HepG2 (cell line): ENCODE results near the gene TIMM17A. TPM values are rescaled to one million over a fixed set of nuclear protein-coding genes. Genes with fewer than 3 reads are reported as not detected.

ENCODE experiments used
- ARNTL ChIP-seq: sonication (generic); formaldehyde crosslinking; IDR thresholded peaks from 2 replicates; pipeline ENCODE4 v1.4.0; 2020; ENCODE audit warnings: mild to moderate bottlenecking, missing genetic modification reagents
- ASH2L ChIP-seq: fragments of 300-600, 200-600 bp; sonication (generic); IDR thresholded peaks from 2 replicates; pipeline ENCODE4 v1.7.0; 2017; ENCODE audit warnings: low read depth, mild to moderate bottlenecking, moderate library complexity, mixed read lengths, low read length; ENCODE audit not compliant: insufficient read length
- ETV5 ChIP-seq: IDR thresholded peaks from 2 replicates; pipeline ENCODE4 v1.6.1; 2018; ENCODE audit warnings: missing biosample characterization, missing genetic modification reagents, inconsistent platforms, borderline replicate concordance
- FLYWCH1 ChIP-seq: sonication (generic); formaldehyde crosslinking; IDR thresholded peaks from 2 replicates; pipeline ENCODE4 v1.8.1; 2023; ENCODE audit warnings: mild to moderate bottlenecking, missing genetic modification reagents
- GZF1 ChIP-seq: sonication (generic); formaldehyde crosslinking; IDR thresholded peaks from 2 replicates; pipeline ENCODE4 v1.5.1; 2020; ENCODE audit warnings: mild to moderate bottlenecking, missing genetic modification reagents
- IRF9 ChIP-seq: sonication (generic); formaldehyde crosslinking; IDR thresholded peaks from 2 replicates; pipeline ENCODE4 v1.8.0; 2022; ENCODE audit warnings: missing genetic modification reagents, mild to moderate bottlenecking, borderline replicate concordance
- KDM1A ChIP-seq: IDR thresholded peaks from 2 replicates; pipeline ENCODE4 v1.6.1; 2016; ENCODE audit warnings: missing compliant biosample characterization
- KIAA2018 ChIP-seq: sonication (generic); formaldehyde crosslinking; IDR thresholded peaks from 2 replicates; pipeline ENCODE4 v1.5.0; 2020; ENCODE audit warnings: mild to moderate bottlenecking, missing genetic modification reagents, borderline replicate concordance
- NFIC ChIP-seq: IDR thresholded peaks from 2 replicates; pipeline ENCODE4 v1.6.1; 2012; ENCODE audit warnings: mild to moderate bottlenecking, low read length, inconsistent platforms
- RBAK ChIP-seq: sonication (generic); formaldehyde crosslinking; IDR thresholded peaks from 2 replicates; pipeline ENCODE4 v1.5.1; 2020; ENCODE audit warnings: mild to moderate bottlenecking, missing genetic modification reagents
- REL ChIP-seq: sonication (generic); formaldehyde crosslinking; conservative IDR thresholded peaks from 2 replicates; pipeline ENCODE4 v1.8.0; 2022; ENCODE audit warnings: mild to moderate bottlenecking, missing genetic modification reagents, moderate library complexity
- SRSF1 ChIP-seq: fragments of 200-400 bp; formaldehyde crosslinking; optimal IDR thresholded peaks from 2 replicates; pipeline ENCODE3; 2017; ENCODE audit warnings: mild to moderate bottlenecking, low read depth, low read length, moderate library complexity
- TCF12 ChIP-seq, 2 experiments: fragments of 450-650 bp in 1 of 2; sonication (generic) in 1 of 2; formaldehyde crosslinking in 1 of 2; IDR thresholded peaks; 2 replicates each; pipeline versions ENCODE4 v1.6.1 to v1.8.0; 2017 to 2022; ENCODE audit warnings: antibody characterized with exemption in 1 of 2, mild to moderate bottlenecking in 1 of 2, missing genetic modification reagents in 1 of 2, moderate library complexity in 1 of 2
- TMF1 ChIP-seq: sonication (generic); formaldehyde crosslinking; IDR thresholded peaks from 2 replicates; pipeline ENCODE4 v1.8.1; 2022; ENCODE audit warnings: low read depth, missing genetic modification reagents
- ZBTB25 ChIP-seq: IDR thresholded peaks from 2 replicates; pipeline ENCODE4 v1.6.1; 2018; ENCODE audit warnings: missing genetic modification reagents
- ZFP1 ChIP-seq: IDR thresholded peaks from 2 replicates; pipeline ENCODE4 v1.6.1; 2016
- ZNF282 ChIP-seq: fragments of 450-650 bp; IDR thresholded peaks from 2 replicates; pipeline ENCODE4 v1.6.1; 2018; ENCODE audit not compliant: partially characterized antibody
- ZNF451 ChIP-seq: sonication (generic); formaldehyde crosslinking; IDR thresholded peaks from 2 replicates; pipeline ENCODE4 v1.5.0; 2020; ENCODE audit warnings: mild to moderate bottlenecking, missing genetic modification reagents
- ZNF589 ChIP-seq: sonication (generic); formaldehyde crosslinking; conservative IDR thresholded peaks from 2 replicates; pipeline ENCODE4 v1.8.0; 2022; ENCODE audit warnings: mild to moderate bottlenecking, moderate library complexity, missing genetic modification reagents
- ZSCAN25 ChIP-seq: sonication (generic); formaldehyde crosslinking; IDR thresholded peaks from 2 replicates; pipeline ENCODE4 v1.8.0; 2022; ENCODE audit warnings: mild to moderate bottlenecking, missing genetic modification reagents
- polyA plus RNA-seq, 8 experiments: library from polyadenylated mRNA; depleted of rRNA in 3 of 8; stranded (reverse) in 7 of 8; unstranded in 1 of 8; fragments of >200 nt; fragmentation: Illumina TruSeq in 4 of 8; extraction: Trizol in 4 of 8; gene quantifications; 2 replicates each; pipeline versions ENCODE4 v1.2.1 to v1.2.3, GENCODE V29; 2011 to 2016; ENCODE audit warnings: low read depth in 4 of 8, missing spikeins in 1 of 8, mixed read lengths in 1 of 8; ENCODE audit not compliant: insufficient read depth in 1 of 8
- total RNA-seq, 5 experiments: library from RNA; depleted of rRNA; stranded (reverse); fragments of >200 nt; fragmentation: Illumina TruSeq; extraction: Trizol; gene quantifications; 2 replicates each; pipeline ENCODE4 v1.2.3, GENCODE V29; 2016; ENCODE audit warnings: low read depth in 1 of 5

Gene TIMM17A
- total and polyA plus RNA-seq, 2 of the 13 experiments (the other 11 are each of a cell fraction or from before 2014, with no cell fraction given): 50.8 to 97.8 TPM

- TF ChIP-seq KIAA2018 (CRISPR knock-in tag): no peak
- TF ChIP-seq NFIC: no peak
- no peak; the same call in 1 of the 2 replicates for TF ChIP-seq ZNF451
- no peak for TF ChIP-seq RBAK (CRISPR knock-in tag)
- TF ChIP-seq IRF9: no peak
- peak; percentile 46; the same call in 1 of the 2 replicates for TF ChIP-seq ZSCAN25 (CRISPR knock-in tag)
- no peak for TF ChIP-seq ZNF282
- TF ChIP-seq KDM1A (CRISPR knock-in tag): no peak
- no peak for TF ChIP-seq ZFP1 (CRISPR knock-in tag)
- no peak for TF ChIP-seq ZNF589
- TF ChIP-seq ASH2L: peak; percentile 60
- TF ChIP-seq ZBTB25 (CRISPR knock-in tag): no peak
- peak; percentile 41 for TF ChIP-seq SRSF1
- no peak; the same call in 1 of the 2 replicates for TF ChIP-seq ETV5
- peak; percentile 79; the same call in 1 of the 2 replicates for TF ChIP-seq GZF1 (CRISPR knock-in tag)
- TF ChIP-seq TMF1 (CRISPR knock-in tag): peak; percentile 56; the same call in 1 of the 2 replicates
- TF ChIP-seq FLYWCH1 (CRISPR knock-in tag): no peak
- no peak for TF ChIP-seq REL (CRISPR knock-in tag)
- TF ChIP-seq ARNTL (CRISPR knock-in tag): 0 out of 2 replicates have a peak, but pooled peaks have one; percentile 18
- TF ChIP-seq TCF12 (IDR thresholded peaks at IDR 0.05): no peak
- 0 out of 2 replicates have a peak, but pooled peaks have one; percentile 52 for TF ChIP-seq TCF12 (CRISPR knock-in tag; IDR thresholded peaks at IDR 0.05)
Measured at GRCh38 chr1:201982623-201983379, 27.5 kb downstream of the TIMM17A start, which contains the start of gene RNPEP (continued).
